Adrenal gland (tissue), 12 donors: ENCODE measurements around the gene LRRK1. TPM values are rescaled to one million over a fixed set of nuclear protein-coding genes. Genes with fewer than 3 reads are reported as not detected.

Experiments
- DNase-seq, 7 donors: peaks; one replicate each; pipeline ENCODE4 v3.0.0-alpha.2; 2019 to 2020
- H3K27ac ChIP-seq, 5 donors: fragments of 200-600 bp; sonication (generic) in 4 of 5; 1 replicate in 3 of 5; 2 replicates in 2 of 5; pipeline versions ENCODE4 v1.5.1 to v1.8.0; 2016 to 2020; ENCODE audit warnings: mild to moderate bottlenecking in 1 of 5
- H3K27me3 ChIP-seq: fragments of 200-600 bp; 2 replicates; pipeline ENCODE4 v1.8.0; 2021
- H3K36me3 ChIP-seq, 2 donors: fragments of 200-600 bp; replicated peaks in 1 of 2; 1 replicate in 1 of 2; 2 replicates in 1 of 2; pipeline versions ENCODE4 v1.5.1 to v1.8.0; 2018 to 2022
- H3K4me1 ChIP-seq, 2 donors: fragments of 200-600 bp; replicated peaks in 1 of 2; 1 replicate in 1 of 2; 2 replicates in 1 of 2; pipeline versions ENCODE4 v1.5.1 to v1.8.0; 2018 to 2021
- H3K4me3 ChIP-seq, 4 donors: fragments of 200-600 bp; sonication (generic) in 3 of 4; one replicate each; pipeline ENCODE4 v1.5.1; 2016 to 2018
- H3K9me3 ChIP-seq, 3 donors: fragments of 200-600 bp; sonication (generic) in 1 of 3; replicated peaks in 1 of 3; 1 replicate in 2 of 3; 2 replicates in 1 of 3; pipeline versions ENCODE4 v1.5.1 to v1.8.0; 2016 to 2021
- POLR2A ChIP-seq, 2 donors: fragments of 450-650 bp; IDR thresholded peaks; one replicate each; pipeline ENCODE4 v1.6.1; 2017; ENCODE audit warnings: antibody characterized with exemption in 2 of 2, mild to moderate bottlenecking in 2 of 2, moderate library complexity in 1 of 2
- WGBS, 4 donors: extraction: QIAGEN DNeasy Blood & Tissue Kit in 2 of 4; methylation state at CpG; one replicate each; pipeline versions ENCODE4 v1.1.5 to v1.1.7; 2013 to 2017; 5-methylcytosine and 5-hydroxymethylcytosine counted together
- intact Hi-C, 2 donors: fragments of 100-400 bp; cut with DNase I; formaldehyde crosslinking; loops; one replicate each; pipeline versions ENCODE4 v1.14.1 to v1.15.0; 2022 to 2023
- polyA plus RNA-seq, 3 donors: library from polyadenylated mRNA; stranded (reverse); fragments of 200-250 nt in 2 of 3; fragments of 350-450 nt in 1 of 3; fragmentation: Illumina TruSeq in 1 of 3; extraction: RNeasy Lipid Tissue Mini Kit (QIAGEN cat#74804) in 1 of 3; gene quantifications; one replicate each; pipeline ENCODE4 v1.2.3, GENCODE V29; 2013 to 2014
- total RNA-seq, 9 donors: library from RNA; depleted of rRNA in 4 of 9; stranded (reverse); fragments of >200 nt in 4 of 9; fragments of 120-200 nt in 1 of 9; fragmentation: NEBNext Ultra II Directional in 1 of 9; extraction: Animal tissue kit (Norgen Biotek cat#: 25700) in 1 of 9; gene quantifications; one replicate each; pipeline versions ENCODE4 v1.1.0 to v1.2.4, GENCODE V29; 2013 to 2023
- TF ChIP-seq, protein P1 (sequence below), 6 experiments: fragments of 450-650 bp in 4 of 6; fragments of 200-600 bp in 2 of 6; sonication (generic) in 1 of 6; IDR thresholded peaks; 1 replicate in 5 of 6; 2 replicates in 1 of 6; pipeline versions ENCODE4 v1.5.1 to v1.8.0; 2016 to 2021; ENCODE audit warnings: antibody characterized with exemption in 6 of 6, mild to moderate bottlenecking in 2 of 6, moderate library complexity in 1 of 6
- donor health status: healthy with polysubstance abuse.
- donor health status: Bipolar disorder and iron deficiency.
- donor health status: DM: yes; HTN: yes; CAD: no.
- donor health status: DM: no; HTN: no; CAD: no.
- donor health status: DM: no; HTN: no; CAD: no.
- donor health status: DM: yes; HTN: yes; CAD: no.

Gene LRRK1
- total and polyA plus RNA-seq, 12 donors = 0.44 to 13.1 (median 7.7) TPM

GRCh38 chr15:100875495-100875894, 43.7 kb upstream of the LRRK1 start:
- Histone ChIP-seq H3K4me3 (no peak overlapping the region), H3K4me1 (no peaks in the 10 kb centered on the region), H3K27ac (no peak overlapping the region), H3K27me3 (peaks cover 27% of the 10 kb centered on the region), H3K9me3 (no peaks in the 10 kb centered on the region), H3K36me3 (no peaks in the 10 kb centered on the region)
- no peak for DNase-seq
- TF ChIP-seq, protein P1, sequence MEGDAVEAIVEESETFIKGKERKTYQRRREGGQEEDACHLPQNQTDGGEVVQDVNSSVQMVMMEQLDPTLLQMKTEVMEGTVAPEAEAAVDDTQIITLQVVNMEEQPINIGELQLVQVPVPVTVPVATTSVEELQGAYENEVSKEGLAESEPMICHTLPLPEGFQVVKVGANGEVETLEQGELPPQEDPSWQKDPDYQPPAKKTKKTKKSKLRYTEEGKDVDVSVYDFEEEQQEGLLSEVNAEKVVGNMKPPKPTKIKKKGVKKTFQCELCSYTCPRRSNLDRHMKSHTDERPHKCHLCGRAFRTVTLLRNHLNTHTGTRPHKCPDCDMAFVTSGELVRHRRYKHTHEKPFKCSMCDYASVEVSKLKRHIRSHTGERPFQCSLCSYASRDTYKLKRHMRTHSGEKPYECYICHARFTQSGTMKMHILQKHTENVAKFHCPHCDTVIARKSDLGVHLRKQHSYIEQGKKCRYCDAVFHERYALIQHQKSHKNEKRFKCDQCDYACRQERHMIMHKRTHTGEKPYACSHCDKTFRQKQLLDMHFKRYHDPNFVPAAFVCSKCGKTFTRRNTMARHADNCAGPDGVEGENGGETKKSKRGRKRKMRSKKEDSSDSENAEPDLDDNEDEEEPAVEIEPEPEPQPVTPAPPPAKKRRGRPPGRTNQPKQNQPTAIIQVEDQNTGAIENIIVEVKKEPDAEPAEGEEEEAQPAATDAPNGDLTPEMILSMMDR (IDR thresholded peaks at IDR 0.05) = no peak
- no peak for TF ChIP-seq POLR2A (IDR thresholded peaks at IDR 0.05)
- 77 to 85% (median 80%) methylated on average over 2 of the region's 2 CpGs for WGBS, 4 donors
- intact Hi-C loops = loop anchor here in 1 of 2 donors (10.0 kb wide), 1 partner anchor 241 kb away; no protein-coding TSS in a partner anchor

- no peak for DNase-seq
- no peaks in the 10 kb centered on the region for H3K4me1 ChIP-seq
- no peaks in the 10 kb centered on the region for H3K36me3 ChIP-seq
- intact Hi-C loops = loop anchor here in 1 of 2 donors (10.0 kb wide), 1 partner anchor 241 kb away; no protein-coding TSS in a partner anchor
- H3K4me3 ChIP-seq = no peak overlapping the region
- H3K9me3 ChIP-seq = no peaks in the 10 kb centered on the region
- H3K27ac ChIP-seq = no peak overlapping the region
- peaks cover 30% of the 10 kb centered on the region for H3K27me3 ChIP-seq
- 81 to 94% (median 88%) methylated on average over 7 of the region's 7 CpGs for WGBS, 4 donors
- TF ChIP-seq POLR2A (IDR thresholded peaks at IDR 0.05) = no peak
- TF ChIP-seq, protein P1 (IDR thresholded peaks at IDR 0.05) = no peak
These were observed 43.2 kb upstream of the LRRK1 start for GRCh38 chr15:100875976-100876375.

GRCh38 chr15:100877551-100877950, 41.6 kb upstream of the LRRK1 start:
- no peak overlapping the region for H3K4me3 ChIP-seq
- no peaks in the 10 kb centered on the region for H3K36me3 ChIP-seq
- TF ChIP-seq POLR2A (IDR thresholded peaks at IDR 0.05) = no peak
- TF ChIP-seq, protein P1 (IDR thresholded peaks at IDR 0.05) = no peak
- H3K27me3 ChIP-seq = peaks cover 30% of the 10 kb centered on the region
- WGBS, 4 donors = 80 to 88% (median 84%) methylated on average over 10 of the region's 10 CpGs
- H3K4me1 ChIP-seq = no peaks in the 10 kb centered on the region
- intact Hi-C loops = loop anchor here in 1 of 2 donors (10.0 kb wide), 1 partner anchor 243 kb away; no protein-coding TSS in a partner anchor
- H3K9me3 ChIP-seq = no peaks in the 10 kb centered on the region
- DNase-seq = no peak
- H3K27ac ChIP-seq = no peak overlapping the region

DNA sequence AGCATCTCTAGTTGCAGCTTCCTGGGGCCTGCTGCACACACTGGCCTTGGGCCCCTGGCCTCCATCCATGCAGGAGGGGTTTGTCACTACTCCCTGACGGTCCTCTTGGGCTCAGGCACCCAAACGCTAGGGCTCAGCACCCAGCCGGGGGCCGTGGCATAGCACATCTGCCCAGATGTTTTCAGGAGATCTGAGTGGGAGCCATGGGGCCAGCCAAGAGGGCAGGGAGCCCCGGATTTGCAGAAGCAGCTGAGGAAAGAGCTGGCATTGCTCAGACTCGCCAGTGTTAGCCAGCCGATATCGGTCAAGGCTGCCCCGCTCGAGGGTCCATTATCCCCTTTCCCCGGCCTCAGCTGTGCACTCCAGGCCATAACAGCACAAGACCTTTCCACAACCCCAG, 41.0 kb upstream of the LRRK1 start:
- intact Hi-C loops = loop anchor here in 1 of 2 donors (10.0 kb wide), 1 partner anchor 243 kb away; no protein-coding TSS in a partner anchor
- Histone ChIP-seq H3K27ac (no peak overlapping the region), H3K4me1 (no peaks in the 10 kb centered on the region), H3K9me3 (no peaks in the 10 kb centered on the region), H3K36me3 (no peaks in the 10 kb centered on the region), H3K27me3 (peaks cover 30% of the 10 kb centered on the region), H3K4me3 (no peak overlapping the region)
- WGBS, 4 donors = 63 to 83% (median 75%) methylated on average over 10 to 11 of the region's 11 CpGs
- no peak for DNase-seq
- no peak for TF ChIP-seq POLR2A (IDR thresholded peaks at IDR 0.05)
- TF ChIP-seq, protein P1 (IDR thresholded peaks at IDR 0.05) = no peak
